Stimulated activated CD8-positive, alpha-beta memory T cell treated with anti-CD3 and anti-CD28 coated beads, Interleukin-7, amount 100 ng/mL, for 48 hours (primary cell): ENCODE data around the gene SUGCT.
"Not testable (repeated sequence)": the region's sequence is repeated elsewhere in the genome, so short reads cannot be mapped to it uniquely, and the experiment has no call there.

Experiments
- DNase-seq, 2 donors: peaks; one replicate each; pipeline ENCODE4 v3.0.0-alpha.2; 2020; ENCODE audit warnings: low read depth in 1 of 2; ENCODE audit errors: extremely low read depth in 1 of 2

SUGCT gene

DNA sequence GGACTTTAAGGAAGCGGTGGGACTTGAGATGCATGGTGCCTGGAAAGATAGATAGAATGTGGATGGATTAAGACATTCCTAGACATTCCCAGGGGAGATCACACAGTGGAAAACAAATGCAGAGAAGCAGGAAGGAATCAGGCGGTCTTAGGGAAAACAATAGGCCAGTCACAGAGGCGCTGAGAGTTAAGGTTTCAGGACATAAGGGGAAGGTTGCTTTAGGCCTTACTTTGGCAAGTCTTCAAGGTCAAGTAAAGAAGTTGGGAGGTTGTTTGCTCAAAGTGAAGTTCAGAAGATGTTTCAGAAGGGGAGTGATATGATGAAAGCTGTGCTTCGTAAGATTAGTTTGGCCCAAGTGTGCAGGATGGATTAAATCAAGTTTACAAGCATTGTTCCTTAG, 109.4 kb downstream of the SUGCT start:
- no peak for DNase-seq

DNA sequence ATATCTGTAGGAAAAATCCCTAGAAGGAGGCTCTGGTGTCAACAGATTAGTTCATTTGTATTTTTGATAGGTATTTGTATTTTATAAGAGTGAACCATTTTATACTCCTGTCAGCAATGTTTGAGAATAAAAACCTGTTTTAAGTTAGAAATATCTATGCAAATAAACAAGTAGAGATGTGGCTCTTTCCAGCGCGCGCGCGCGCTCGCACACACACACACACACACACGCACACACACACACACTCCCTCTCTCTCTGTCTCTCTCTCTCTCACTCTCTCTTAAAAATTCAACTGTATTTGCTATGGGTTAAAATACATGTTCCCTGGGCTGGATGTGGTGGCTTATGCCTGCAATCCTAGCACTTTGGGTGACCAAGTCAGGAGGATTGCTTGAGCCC, 113.9 kb downstream of the SUGCT start:
- DNase-seq: no peak

DNA sequence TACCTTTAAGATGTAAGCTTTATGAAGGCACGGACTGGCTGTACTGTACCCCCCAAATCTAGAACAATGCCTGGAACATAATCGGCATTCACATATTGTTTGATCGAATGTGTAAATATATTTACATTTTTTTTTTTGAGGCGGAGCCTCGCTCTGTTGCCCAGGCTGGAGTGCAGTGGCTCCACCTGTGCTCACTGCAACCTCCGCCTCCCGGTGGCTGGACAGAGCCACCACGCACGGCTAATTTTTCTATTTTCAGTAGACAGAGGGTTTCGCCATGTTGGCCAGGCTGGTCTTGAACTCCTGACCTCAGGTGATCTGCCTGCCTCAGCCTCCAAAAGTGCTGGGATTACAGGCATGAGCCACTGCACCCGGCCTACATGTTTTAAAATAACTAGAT, 118.6 kb downstream of the SUGCT start:
- DNase-seq: not testable (repeated sequence)

DNA sequence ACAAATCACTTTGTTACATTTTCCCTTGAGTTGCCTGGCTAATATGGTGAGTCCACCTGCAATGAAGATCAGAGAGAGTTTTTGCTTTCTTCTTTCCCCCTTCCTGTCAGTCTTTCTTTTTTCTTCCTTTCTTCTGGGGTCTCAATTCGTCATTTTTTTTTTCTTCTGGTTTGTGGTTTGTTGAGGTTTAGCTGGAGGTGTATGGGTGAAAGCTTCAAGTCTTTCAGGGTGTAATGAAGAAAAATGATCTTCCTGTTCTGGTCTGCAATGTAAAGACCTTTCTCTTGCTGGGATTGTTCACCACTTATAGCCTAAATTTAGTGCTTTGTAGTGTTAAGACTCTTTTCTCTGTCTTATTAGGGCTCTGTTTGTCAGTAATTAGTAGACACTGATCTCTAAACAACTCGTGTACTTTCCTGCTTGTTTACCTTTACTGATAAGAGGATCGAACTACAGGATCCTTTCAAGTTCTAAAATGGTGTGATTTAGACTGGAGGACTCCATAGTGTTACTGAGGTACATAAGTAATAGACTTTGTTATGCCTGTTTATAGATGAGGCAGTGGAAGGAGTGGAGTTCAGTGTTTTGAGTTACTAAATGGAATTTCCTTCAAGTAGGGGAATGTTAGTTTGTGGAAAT, 129.1 kb downstream of the SUGCT start:
- DNase-seq: no peak

DNA sequence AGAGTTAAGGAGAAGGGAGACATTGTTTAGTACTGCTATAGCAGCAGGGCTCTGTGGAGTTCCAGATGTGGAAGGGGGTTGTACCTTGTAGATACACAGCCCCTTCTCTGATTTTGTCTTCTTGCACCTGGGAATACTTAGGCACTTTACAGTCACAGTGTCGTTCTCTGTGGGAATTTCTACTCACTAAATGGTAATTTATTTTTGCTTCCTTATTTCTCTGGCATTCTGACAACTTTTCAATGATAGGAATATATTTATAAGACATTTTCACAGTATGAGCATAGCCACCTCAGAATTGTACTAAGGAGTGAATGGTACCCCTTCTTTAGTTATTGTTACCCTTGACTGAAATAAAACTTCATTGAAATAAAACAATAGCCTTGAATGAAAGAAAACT, 132.8 kb downstream of the SUGCT start:
- DNase-seq: no peak

DNA sequence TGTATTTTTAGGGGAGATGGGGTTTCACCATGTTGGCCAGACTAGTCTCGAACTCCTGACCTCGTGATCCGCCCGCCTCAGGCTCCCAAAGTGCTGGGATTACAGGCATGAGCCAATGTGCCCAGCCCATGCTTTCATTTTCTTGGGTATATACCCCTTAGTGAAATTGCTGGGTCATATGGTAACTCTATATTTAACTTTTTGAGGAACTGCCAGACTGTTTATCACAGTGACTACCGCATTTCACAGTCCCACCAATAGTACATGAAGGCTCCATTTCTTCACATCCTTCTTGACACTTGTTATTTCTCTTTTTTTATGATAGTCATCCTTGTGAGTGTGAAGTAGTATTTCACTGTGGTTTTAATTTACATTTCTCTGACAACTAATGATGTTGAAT, 134.0 kb downstream of the SUGCT start:
- DNase-seq: not testable (repeated sequence)

DNA sequence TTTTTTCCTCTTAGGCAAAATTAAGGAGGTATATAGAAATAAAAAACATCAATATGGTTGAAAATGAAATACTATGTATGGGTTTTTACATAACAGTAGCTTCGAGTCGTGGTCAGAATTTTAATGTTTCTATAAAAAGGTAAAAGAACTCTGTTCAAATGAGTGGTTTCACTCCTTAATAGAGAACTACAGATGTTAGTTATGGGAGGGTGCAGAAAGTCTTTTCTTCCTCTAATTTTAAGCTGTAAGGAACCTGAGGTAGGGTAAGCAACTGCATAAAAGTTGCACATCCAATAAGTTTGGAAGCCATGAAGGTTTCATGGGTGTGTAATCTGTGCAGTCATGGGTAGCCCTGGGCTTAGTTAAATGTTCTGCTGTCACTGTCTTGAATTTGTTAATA, 141.3 kb downstream of the SUGCT start:
- DNase-seq: no peak

DNA sequence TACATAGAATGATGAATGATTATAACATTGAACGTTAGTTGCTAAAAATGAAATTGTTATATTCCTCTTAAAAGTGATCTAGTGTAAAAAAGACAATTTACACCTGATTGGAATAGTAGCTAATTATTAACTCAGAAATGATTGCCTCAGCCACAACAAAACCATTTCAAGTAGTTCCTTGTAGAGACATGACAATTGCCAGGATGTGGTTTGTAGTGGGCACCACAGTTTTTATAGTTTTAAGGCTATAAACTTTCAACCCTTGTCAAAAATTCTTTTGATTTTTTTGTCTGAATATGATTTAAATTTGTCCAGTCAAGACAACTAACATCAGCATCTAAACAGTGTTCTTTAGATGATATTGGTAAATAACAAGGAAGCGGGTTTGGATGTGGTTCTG, 145.2 kb downstream of the SUGCT start:
- DNase-seq: no peak

DNA sequence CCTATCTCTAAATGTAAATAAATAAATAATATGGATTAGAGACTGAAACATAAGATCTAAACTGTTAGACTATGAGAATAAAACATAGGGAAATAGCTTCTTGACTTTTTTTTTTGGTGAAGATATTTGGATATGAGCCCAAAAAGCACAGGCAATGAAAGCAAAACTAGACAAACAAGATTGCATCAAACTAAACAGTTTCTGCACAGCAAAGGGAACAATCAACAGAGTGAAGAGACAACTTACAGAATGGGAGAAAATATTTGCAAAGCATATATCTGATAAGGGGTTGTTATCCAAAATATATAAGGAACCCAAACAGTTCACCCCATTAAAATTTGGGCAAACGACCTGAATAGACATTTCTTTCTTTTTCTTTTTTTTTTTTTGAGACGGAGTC, 148.1 kb downstream of the SUGCT start:
- DNase-seq: no peak

DNA sequence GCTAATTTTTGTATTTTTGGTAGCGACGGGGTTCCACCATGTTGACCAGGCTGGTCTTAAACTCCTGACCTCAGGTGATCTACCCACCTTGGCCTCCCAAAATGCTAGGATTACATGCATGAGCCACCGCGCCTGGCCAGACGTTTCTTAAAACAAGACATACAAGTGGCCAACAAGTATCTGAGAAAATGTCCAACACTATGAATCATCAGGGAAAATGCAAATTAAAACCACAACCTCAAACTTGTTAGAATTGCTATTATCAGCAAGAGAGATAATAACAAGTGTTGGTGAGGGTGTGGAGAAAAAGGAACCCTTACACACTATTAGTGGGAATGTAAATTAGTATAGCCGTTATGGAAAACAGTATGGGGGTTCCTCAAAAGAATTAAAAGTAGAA, 148.6 kb downstream of the SUGCT start:
- DNase-seq: no peak

DNA sequence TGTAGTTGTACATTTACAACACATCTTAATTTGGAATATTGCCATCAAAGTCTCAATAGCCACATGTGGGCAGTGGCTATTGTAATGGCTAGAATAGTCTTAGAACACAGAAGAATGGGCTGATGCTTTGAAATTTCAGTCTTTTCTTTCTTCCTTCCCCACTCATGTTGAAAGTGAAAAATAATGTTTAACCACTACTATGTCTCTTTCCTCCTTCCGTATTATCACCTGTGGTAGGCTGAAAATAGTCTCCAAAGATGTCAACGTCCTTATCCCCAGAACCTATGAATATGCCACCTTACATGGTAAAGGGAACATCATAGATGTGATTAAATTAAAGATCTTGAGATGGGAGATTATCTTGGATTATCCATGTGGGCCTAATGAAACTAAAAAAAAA, 154.0 kb downstream of the SUGCT start:
- no peak for DNase-seq

DNA sequence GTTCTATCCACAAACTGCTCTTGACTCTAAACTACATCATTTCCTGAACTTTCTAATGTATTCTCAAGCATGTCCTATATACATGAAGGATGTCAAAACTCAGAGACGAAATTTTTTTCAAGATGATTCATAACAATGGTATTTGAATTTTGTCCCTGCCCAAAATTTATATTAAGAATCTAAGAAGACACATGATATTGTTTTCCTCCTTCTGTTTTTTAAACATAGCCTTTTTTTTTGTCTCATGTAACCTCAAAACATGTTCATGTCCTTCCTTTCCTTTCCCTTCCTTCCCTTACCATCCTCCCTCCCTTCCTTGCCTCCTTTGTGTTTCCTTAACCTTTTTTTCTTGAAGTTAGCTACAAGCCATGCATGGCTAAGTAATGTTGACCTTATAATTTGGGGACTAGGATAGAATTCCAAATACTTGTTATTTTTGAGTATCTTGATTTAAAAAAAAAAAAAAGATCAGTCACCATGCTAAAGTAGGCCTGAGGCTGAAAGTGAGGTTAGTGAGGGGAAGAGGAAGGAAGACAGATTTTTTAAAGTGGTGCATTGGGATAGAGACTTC, 163.0 kb downstream of the SUGCT start:
- DNase-seq: no peak

DNA sequence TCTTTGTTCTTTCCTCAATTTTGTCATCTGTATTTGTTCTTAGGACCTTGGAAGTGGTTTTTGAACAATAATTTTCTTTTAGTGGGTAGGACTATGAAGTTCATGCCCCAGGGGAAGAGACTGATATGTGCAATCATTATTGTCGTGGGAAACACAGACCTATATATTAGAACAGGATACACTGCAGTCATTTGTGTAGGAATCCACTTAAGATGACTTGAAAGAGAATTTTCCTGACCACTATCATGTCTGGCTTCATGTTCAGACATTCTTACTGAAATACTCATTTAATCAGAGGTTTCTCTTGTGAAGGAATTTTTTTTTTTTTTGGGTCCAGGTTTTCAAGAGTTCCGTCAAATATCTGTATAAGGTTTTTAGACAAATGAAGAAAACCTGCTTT, 163.6 kb downstream of the SUGCT start:
- DNase-seq: no peak

DNA sequence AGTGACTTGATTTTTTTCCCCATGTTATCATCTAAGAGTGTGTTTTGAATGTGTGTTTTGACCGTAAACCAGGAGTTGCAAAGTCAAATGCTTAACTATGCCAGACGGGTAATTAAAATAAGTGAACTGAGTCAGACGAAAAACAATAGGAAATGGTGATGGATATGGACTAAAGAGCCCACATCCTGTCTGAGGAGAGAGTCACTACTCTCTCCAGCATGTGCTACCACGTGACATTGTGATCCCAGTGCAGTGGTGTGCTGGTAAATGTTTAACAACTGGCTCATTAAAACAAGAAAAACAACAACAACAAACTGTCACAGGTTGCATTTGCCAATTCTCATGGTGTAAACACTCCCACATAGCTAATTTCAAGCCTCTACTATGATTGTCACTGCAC, 164.3 kb downstream of the SUGCT start:
- no peak for DNase-seq

DNA sequence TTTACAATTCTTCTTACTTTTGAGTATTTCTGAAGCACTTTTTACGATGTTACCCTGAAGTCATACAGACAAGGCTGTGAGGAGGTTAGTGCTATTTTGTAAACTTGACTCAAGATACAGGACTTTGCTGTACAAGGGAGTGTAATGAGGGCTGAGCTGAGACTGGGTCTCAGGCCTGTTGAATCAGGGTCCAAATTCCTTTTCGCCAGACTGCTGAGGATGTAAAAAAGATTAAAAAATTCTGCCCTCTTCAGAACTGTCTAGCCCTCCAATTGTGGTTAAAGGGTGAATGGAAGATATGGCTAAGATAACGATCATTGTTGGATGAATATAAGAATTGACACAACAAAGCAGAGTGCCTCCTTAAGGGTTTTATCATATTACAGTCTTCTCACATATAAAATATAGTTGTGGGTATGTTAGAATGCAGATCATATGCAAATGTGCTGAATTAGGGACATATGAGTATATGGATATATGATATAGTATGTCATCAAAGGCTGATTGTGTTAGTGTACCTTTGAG, 165.4 kb downstream of the SUGCT start:
- DNase-seq: no peak

DNA sequence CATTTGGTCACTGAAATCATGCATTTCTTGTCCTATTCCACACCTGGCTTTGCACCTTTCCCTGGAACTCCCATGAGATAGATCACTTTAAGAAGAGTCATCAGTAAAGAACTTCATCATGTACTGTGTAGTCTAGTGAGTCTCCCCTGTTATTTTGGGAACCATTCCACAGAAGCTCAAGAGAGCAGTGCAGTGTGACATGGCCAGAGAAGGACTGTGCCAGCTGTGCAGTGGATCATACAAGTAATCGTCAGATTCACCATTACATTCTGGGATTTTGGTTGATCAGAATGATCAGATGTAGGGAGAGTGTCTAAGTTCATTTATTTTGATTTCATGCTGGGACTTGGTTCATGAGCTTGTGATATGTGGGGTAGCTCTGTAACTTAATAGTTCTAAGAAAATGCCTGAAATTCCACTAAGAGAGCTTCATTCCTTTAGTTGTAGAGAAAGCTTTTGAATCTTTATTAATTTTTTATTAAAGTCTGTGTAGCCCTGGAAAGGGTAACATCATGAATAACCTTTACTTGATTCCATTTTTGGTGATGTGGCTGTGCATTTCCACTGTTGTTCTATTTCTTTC, 166.8 kb downstream of the SUGCT start:
- DNase-seq: no peak

DNA sequence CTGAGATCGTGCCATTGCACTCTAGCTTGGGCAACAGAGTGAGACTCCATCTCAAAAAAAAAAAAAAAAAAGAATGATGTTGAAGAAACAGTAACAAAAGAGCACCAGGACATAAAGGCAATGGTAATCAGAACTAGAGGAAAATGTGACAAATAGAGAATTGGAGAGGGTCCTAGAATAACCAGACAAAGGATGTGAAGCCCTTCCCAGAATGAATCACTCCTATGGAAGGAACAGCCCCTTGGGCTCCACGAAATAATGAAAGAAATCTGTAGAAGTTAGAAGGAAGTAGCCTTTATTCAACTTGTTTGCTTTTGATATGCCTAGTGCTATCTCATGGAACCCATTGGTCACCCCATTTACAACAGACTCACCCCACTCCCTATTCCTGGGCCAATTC, 169.2 kb downstream of the SUGCT start:
- no peak for DNase-seq

DNA sequence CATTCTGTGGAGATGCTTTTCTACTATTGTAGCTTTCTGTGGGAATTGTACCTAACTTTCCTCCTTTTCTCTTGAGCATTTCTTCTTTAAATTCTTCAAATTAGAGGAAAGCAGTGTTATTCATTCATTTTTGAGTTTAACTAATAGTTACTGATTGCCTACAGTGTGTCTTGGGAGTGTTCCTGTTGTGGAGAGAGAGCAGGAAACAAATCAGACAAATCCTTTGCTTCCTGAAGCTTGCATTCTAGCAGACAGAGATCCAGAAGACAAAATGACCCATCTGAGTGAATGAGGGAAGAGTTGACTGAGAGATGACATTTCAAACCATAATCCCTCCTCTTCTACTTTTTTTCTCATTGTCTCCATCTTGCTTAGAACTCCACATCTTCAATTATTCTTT, 170.4 kb downstream of the SUGCT start:
- no peak for DNase-seq

DNA sequence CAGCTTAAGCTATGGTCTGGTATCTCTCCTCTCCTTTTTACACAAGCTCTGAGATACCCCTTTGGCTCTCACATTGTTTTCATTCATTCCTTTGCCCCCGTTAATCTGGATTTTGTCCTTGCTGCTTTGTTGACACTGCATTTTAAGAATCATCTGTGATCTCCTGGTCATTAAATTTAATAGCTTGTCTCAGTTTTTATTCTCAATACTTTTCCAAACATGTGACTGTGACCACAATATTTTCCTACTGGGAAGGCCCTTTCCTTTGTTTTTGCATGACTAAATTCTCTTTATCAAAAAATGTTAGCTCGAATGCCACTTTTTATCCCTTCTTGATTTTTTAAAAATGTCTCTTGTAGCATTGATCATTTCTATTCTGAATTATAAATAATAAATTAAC, 171.2 kb downstream of the SUGCT start:
- DNase-seq: no peak

DNA sequence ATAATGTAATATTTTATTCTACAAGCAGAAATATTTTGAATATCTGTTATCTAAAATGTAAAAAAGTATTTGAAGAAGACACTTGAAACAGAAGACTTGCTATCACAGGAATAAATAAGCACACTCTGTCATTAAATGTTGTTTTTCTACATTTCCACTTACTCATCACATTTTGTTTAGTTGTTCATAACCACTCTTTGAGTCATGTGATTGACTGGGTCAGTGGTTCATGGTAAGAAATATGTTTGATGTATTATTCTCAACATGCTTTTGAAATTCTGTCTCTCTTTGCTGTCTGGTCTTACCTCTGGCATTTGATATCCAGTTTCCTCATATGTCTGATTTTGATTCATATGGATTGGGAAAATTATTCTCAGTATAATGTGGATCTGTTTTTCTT, 171.8 kb downstream of the SUGCT start:
- no peak for DNase-seq

DNA sequence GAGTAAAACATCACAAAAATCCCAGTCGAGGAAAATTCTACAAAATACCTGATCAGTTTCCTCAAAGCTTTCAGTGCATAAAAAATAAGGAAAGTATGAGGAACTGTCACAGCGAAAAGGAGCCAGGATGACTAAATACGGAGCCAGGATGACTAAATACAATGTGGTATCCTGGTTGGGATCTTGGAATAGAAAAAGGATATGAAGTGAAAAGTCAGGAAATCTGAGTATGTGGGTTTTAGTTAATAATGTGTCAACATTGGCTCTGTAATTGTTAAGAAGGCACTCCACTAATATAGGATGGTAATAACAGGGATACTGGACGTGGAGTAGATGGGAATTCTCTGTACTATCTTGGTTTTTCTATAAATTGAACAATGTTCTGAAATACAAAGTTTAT, 175.5 kb downstream of the SUGCT start:
- no peak for DNase-seq

DNA sequence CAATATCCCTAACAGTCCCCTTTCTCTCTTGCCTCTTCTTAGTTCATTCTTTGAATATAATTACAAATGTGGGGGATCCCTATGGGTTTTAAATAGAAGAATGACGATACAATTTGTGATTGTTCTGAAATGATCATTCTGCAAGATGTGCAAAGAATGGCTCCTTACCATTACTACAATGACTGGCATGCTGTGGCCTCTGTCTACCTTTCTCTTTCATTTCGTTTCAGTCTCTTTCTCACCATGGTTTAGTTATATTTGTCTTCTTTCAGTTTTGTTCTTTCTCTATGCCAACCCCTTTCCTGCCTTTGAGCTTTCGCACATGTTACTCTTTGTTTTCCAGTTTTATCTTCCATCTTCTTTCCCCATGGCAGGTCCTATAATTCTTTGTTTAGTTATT, 176.5 kb downstream of the SUGCT start:
- no peak for DNase-seq

DNA sequence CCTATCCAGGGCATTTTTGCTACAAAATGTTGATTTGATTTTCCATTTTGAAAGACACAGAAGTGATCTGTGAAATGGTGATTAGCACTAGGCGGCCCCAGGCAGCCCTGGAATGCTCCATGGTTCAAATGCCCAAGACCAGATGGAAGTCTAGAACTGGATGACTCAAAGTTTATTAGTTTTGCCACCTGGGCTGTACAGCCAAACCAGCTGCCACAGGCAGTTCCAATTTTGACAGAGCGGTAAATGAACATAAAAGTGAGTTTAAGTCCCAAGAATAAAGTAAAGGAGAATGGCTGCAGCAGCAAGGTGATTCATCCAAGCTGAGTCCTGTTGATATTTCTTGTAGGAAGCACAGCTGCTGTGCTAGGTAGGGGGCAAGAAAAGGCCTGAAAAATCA, 180.5 kb downstream of the SUGCT start:
- no peak for DNase-seq
